Testis (tissue), 2 donors: ENCODE data around the gene ZNF91.

Source experiments
- POLR2A ChIP-seq: fragments of 450-650 bp; IDR thresholded peaks from one replicate; pipeline ENCODE4 v1.6.1; 2017; ENCODE audit warnings: antibody characterized with exemption, mild to moderate bottlenecking, moderate library complexity
- TF ChIP-seq, protein P1 (sequence below), 3 experiments: fragments of 450-650 bp in 2 of 3; fragments of 200-600 bp in 1 of 3; sonication (generic) in 1 of 3; IDR thresholded peaks; one replicate each; pipeline ENCODE4 v1.5.1; 2016 to 2019; ENCODE audit warnings: antibody characterized with exemption in 3 of 3, mild to moderate bottlenecking in 2 of 3, moderate library complexity in 1 of 3

GRCh38 chr19:23384858-23385257 lies 10.4 kb downstream of the ZNF91 start:
- TF ChIP-seq, protein P1, sequence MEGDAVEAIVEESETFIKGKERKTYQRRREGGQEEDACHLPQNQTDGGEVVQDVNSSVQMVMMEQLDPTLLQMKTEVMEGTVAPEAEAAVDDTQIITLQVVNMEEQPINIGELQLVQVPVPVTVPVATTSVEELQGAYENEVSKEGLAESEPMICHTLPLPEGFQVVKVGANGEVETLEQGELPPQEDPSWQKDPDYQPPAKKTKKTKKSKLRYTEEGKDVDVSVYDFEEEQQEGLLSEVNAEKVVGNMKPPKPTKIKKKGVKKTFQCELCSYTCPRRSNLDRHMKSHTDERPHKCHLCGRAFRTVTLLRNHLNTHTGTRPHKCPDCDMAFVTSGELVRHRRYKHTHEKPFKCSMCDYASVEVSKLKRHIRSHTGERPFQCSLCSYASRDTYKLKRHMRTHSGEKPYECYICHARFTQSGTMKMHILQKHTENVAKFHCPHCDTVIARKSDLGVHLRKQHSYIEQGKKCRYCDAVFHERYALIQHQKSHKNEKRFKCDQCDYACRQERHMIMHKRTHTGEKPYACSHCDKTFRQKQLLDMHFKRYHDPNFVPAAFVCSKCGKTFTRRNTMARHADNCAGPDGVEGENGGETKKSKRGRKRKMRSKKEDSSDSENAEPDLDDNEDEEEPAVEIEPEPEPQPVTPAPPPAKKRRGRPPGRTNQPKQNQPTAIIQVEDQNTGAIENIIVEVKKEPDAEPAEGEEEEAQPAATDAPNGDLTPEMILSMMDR (IDR thresholded peaks at IDR 0.05), result no peak
- no peak for TF ChIP-seq POLR2A
